Suprapubic skin (tissue), 4 donors: ENCODE measurements around the gene IRGM. TPM values are rescaled to one million over a fixed set of nuclear protein-coding genes. Genes with fewer than 3 reads are reported as not detected.
"Not testable (repeated sequence)": the region's sequence is repeated elsewhere in the genome, so short reads cannot be mapped to it uniquely, and the experiment has no call there.

Experiments used
- DNase-seq, 2 donors: peaks; one replicate each; pipeline ENCODE4 v3.0.0-alpha.2; 2019; ENCODE audit warnings: low spot score in 2 of 2
- H3K27ac ChIP-seq: fragments of 200-600 bp; sonication (generic); one replicate; pipeline ENCODE4 v1.5.1; 2019
- H3K27me3 ChIP-seq: fragments of 200-600 bp; sonication (generic); one replicate; pipeline ENCODE4 v1.5.1; 2019
- H3K36me3 ChIP-seq: fragments of 200-600 bp; sonication (generic); one replicate; pipeline ENCODE4 v1.5.1; 2019
- H3K4me1 ChIP-seq: fragments of 200-600 bp; sonication (generic); one replicate; pipeline ENCODE4 v1.5.1; 2019
- H3K4me3 ChIP-seq: fragments of 200-600 bp; sonication (generic); one replicate; pipeline ENCODE4 v1.5.1; 2019; ENCODE audit warnings: mild to moderate bottlenecking
- H3K9me3 ChIP-seq: fragments of 200-600 bp; sonication (generic); one replicate; pipeline ENCODE4 v1.5.1; 2019
- EP300 ChIP-seq: sonication (generic); formaldehyde crosslinking; IDR thresholded peaks from one replicate; pipeline ENCODE4 v1.6.1; 2017; ENCODE audit warnings: antibody characterized with exemption
- POLR2A ChIP-seq, 2 donors: fragments of 450-650 bp; IDR thresholded peaks; one replicate each; pipeline ENCODE4 v1.6.1; 2017; ENCODE audit warnings: antibody characterized with exemption in 2 of 2, mild to moderate bottlenecking in 2 of 2, moderate library complexity in 2 of 2
- POLR2AphosphoS5 ChIP-seq, 3 donors: sonication (generic); formaldehyde crosslinking; IDR thresholded peaks; one replicate each; pipeline ENCODE4 v1.6.1; 2017; ENCODE audit warnings: antibody characterized with exemption in 3 of 3
- WGBS: methylation state at CpG from one replicate; pipeline ENCODE4 v1.1.5; 2018; 5-methylcytosine and 5-hydroxymethylcytosine counted together
- total RNA-seq, 4 donors: library from RNA; depleted of rRNA; stranded (reverse); fragments of >200 nt; gene quantifications; one replicate each; pipeline ENCODE4 v1.1.0, GENCODE V29; 2016
- TF ChIP-seq, protein P1 (sequence below), 2 donors: fragments of 200-600 bp in 1 of 2; fragments of 450-650 bp in 1 of 2; sonication (generic) in 1 of 2; IDR thresholded peaks; one replicate each; pipeline ENCODE4 v1.5.1; 2016 to 2019; ENCODE audit warnings: antibody characterized with exemption in 2 of 2, mild to moderate bottlenecking in 1 of 2, moderate library complexity in 1 of 2

The IRGM gene
- total RNA-seq, 4 donors from 2014 or later: not detected

DNA sequence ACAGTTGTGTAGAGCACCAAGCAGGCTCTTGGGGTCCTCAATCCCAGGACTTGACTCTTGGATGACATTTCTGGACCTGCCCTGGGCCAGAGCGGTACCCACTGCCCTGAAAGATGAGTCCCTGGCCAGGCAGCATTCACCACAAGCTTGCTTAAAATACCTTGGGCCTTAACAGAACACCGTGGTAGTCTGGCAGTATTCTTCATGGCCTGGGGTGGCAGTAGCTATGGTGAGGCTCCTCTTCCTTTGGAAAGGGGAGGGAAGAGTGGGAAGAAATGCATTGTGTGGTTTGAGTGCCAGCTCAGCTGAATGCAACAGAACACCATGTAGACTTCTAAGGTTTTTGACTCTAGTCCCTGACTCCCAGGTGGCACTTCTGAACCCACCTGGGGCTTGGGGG lies 29.4 kb upstream of the IRGM start:
- 89% methylated on average over 2 of the region's 2 CpGs for whole genome bisulfite sequencing
- no peak for DNase-seq
- no peak overlapping the region for H3K4me3 ChIP-seq
- H3K4me1 ChIP-seq: no peaks in the 10 kb centered on the region
- H3K9me3 ChIP-seq: no peaks in the 10 kb centered on the region
- no peaks in the 10 kb centered on the region for H3K36me3 ChIP-seq
- H3K27ac ChIP-seq: no peak overlapping the region
- H3K27me3 ChIP-seq: no peaks in the 10 kb centered on the region
- TF ChIP-seq POLR2AphosphoS5 (IDR thresholded peaks at IDR 0.05): no peak
- TF ChIP-seq POLR2A (IDR thresholded peaks at IDR 0.05): no peak
- TF ChIP-seq, protein P1, sequence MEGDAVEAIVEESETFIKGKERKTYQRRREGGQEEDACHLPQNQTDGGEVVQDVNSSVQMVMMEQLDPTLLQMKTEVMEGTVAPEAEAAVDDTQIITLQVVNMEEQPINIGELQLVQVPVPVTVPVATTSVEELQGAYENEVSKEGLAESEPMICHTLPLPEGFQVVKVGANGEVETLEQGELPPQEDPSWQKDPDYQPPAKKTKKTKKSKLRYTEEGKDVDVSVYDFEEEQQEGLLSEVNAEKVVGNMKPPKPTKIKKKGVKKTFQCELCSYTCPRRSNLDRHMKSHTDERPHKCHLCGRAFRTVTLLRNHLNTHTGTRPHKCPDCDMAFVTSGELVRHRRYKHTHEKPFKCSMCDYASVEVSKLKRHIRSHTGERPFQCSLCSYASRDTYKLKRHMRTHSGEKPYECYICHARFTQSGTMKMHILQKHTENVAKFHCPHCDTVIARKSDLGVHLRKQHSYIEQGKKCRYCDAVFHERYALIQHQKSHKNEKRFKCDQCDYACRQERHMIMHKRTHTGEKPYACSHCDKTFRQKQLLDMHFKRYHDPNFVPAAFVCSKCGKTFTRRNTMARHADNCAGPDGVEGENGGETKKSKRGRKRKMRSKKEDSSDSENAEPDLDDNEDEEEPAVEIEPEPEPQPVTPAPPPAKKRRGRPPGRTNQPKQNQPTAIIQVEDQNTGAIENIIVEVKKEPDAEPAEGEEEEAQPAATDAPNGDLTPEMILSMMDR (IDR thresholded peaks at IDR 0.05): no peak
- TF ChIP-seq EP300: no peak

DNA sequence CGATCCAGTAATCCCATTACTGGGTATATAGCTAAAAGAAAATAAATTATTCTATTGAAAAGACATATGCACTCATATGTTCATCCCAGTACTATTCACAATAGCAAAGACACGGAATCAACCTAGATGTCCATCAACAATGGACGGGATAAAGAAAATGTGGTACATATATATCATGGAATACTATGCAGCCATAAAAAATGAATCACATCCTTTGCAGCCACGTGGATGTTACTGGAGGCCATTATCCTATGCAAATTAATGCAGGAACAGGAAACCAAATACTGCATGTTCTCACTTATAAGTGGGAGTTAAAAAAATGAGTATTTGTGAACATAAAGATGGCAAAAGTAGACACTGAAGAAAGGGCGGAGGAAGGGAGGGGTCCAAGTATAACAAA lies 16.6 kb upstream of the IRGM start:
- TF ChIP-seq, protein P1 (IDR thresholded peaks at IDR 0.05): no peak
- TF ChIP-seq POLR2A (IDR thresholded peaks at IDR 0.05) (no peak), EP300 (no peak), POLR2AphosphoS5 (IDR thresholded peaks at IDR 0.05) (no peak)
- Histone ChIP-seq H3K27me3 (no peaks in the 10 kb centered on the region), H3K27ac (no peak overlapping the region), H3K36me3 (no peaks in the 10 kb centered on the region), H3K4me3 (no peak overlapping the region), H3K9me3 (peaks cover 15% of the 10 kb centered on the region), H3K4me1 (no peaks in the 10 kb centered on the region)
- no peak for DNase-seq
- 83% methylated on average over 5 of the region's 5 CpGs for WGBS

DNA sequence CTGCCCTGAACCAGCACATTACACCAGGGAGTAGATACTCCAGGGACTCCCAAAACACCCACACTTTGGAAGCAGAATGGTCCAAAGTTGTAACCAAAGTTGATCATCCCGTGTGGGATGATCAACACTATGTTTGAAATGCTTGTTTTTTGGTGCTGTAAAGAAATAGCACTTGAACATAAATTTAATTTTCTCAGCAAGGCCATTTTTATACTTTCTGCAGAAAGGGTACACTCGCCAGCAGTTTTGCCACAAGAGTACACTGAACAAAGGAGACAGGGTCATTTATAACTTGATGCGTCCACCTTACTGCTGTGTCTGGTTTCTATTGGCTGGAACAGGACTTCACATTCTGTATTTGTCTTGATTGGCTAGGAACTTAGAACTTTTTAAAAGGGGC lies 14.5 kb upstream of the IRGM start:
- not testable (repeated sequence) for H3K27me3 ChIP-seq, H3K27ac ChIP-seq, H3K4me3 ChIP-seq, DNase-seq, H3K4me1 ChIP-seq, H3K36me3 ChIP-seq
- peaks cover 15% of the 10 kb centered on the region for H3K9me3 ChIP-seq
- 93% methylated on average over 3 of the region's 3 CpGs for WGBS

DNA sequence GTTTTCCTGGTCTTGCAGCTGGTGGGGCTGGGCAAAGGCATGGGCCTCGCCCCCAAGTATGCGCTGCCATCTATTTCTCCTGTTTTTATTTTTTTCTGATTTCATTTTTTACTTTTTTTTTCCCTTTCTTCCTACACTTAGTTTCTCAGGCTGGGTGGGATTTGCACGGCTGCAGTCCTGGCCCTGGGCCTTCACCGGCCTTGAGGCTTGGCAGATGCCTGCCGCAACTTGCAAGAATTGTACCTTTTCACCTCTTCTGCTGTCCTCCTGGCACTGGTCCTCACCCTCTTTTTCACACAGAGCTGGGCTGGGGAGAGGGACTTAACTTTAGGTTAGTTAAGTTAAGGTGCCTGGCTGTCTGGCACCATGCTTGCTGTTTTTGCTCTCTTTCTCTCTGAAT lies 10.3 kb upstream of the IRGM start:
- WGBS: 65% methylated on average over 5 of the region's 5 CpGs
- Histone ChIP-seq H3K4me1 (no peaks in the 10 kb centered on the region), H3K27ac (no peak overlapping the region), H3K4me3 (no peak overlapping the region), H3K27me3 (no peaks in the 10 kb centered on the region), H3K36me3 (no peaks in the 10 kb centered on the region), H3K9me3 (peaks cover 12% of the 10 kb centered on the region)
- no peak for TF ChIP-seq POLR2AphosphoS5 (IDR thresholded peaks at IDR 0.05)
- no peak for DNase-seq

DNA sequence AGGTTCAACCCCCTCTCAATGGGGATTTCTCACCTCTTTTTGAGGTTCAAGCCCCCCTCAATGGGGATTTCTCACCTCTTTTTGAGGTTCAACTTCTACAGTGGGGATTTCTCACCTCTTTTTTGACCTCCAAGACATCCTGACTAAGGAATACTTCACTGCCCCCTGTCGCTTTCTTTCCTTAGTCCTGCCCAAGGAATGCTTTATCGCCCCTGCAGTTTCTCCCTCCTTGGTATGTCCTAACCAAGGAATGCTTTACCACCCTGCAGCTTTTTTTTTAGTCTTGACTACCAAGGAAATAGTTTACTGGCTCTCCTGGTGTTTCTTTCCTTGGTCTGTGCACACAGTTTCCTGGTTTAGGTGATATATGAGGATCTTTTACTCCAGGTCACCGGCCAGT lies 9.6 kb upstream of the IRGM start:
- H3K36me3 ChIP-seq: no peaks in the 10 kb centered on the region
- no peak overlapping the region for H3K4me3 ChIP-seq
- no peak for TF ChIP-seq POLR2A (IDR thresholded peaks at IDR 0.05)
- TF ChIP-seq, protein P1 (IDR thresholded peaks at IDR 0.05): no peak
- TF ChIP-seq EP300: no peak
- no peak for TF ChIP-seq POLR2AphosphoS5 (IDR thresholded peaks at IDR 0.05)
- 95% methylated on average over 3 of the region's 3 CpGs for WGBS
- H3K4me1 ChIP-seq: no peaks in the 10 kb centered on the region
- peaks cover 5% of the 10 kb centered on the region for H3K9me3 ChIP-seq
- DNase-seq: no peak
- no peaks in the 10 kb centered on the region for H3K27me3 ChIP-seq
- no peak overlapping the region for H3K27ac ChIP-seq

DNA sequence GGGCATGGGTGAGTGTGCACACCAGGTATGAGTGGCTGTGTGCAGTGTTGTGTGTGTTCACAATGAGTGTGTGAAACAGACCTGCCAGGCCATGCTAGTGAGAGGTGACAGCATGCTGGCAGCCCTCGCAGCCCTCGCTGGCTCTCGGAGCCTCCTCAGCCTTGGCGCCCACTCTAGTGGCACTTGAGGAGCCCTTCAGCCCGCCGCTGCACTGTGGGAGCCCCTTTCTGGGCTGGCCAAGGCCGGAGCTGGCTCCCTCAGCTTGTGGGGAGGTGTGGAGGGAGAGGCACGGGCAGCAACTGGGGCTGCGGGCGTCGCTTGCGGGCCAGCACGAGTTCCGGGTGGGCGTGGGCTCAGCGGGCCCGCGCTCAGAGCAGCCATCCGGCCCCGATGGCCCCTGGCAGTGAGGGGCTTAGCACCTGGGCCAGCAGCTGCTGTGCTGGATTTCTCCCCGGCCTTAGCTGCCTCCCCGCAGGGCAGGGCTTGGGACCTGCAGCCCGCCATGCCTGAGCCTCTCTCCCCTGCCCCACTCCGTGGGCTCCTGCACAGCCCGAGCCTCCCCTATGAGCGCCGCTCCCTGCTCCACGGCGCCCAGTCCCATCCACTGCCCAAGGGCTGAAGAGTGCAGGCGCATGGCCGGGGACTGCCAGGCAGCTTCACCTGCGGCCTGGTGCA lies 999 bp upstream of the IRGM start:
- H3K27me3 ChIP-seq, H3K9me3 ChIP-seq, H3K36me3 ChIP-seq, H3K27ac ChIP-seq, H3K4me3 ChIP-seq, DNase-seq, H3K4me1 ChIP-seq: not testable (repeated sequence)
- WGBS: 100% methylated on average over 1 of the region's 32 CpGs
